Measurements from ENCODE around the gene HNRNPL. TPM values are rescaled to one million over a fixed set of nuclear protein-coding genes. Genes with fewer than 3 reads are reported as not detected.

The HNRNPL gene
- total RNA-seq, 1 experiment from 2014 or later, result 710 TPM

- no peak overlapping the region for H3K27ac ChIP-seq (ENCODE audit: insufficient read length, low read depth, low read length)
- no peaks in the 10 kb centered on the region for H3K4me1 ChIP-seq (ENCODE audit: insufficient read depth, low read length)
- no peak overlapping the region for H3K4me3 Mint-ChIP-seq
- no peaks in the 10 kb centered on the region for H3K9me3 ChIP-seq (ENCODE audit: control insufficient read depth, low read depth, low read length)
- no peak overlapping the region for H2AFZ ChIP-seq (ENCODE audit: low read length)
- no peak overlapping the region for H3T11ph ChIP-seq (ENCODE audit: low read length)
- H3K4ac ChIP-seq (ENCODE audit: low read depth, low read length), result no peak overlapping the region
- no peak for TF ChIP-seq CTCF (conservative IDR thresholded peaks at IDR 0.05)
- no CpG with 5 or more reads among the region's 11 CpGs for WGBS (ENCODE audit: extremely low coverage, insufficient read length, low lambda C conversion rate)
- no peak overlapping the region; a peak in 1 of 7 replicates for H3K27ac Mint-ChIP-seq
- H3K18ac ChIP-seq (ENCODE audit: insufficient read length, low read depth, low read length), result no peak overlapping the region
- H3K14ac ChIP-seq (ENCODE audit: insufficient read depth, low read length), result no peak overlapping the region
- no peak overlapping the region for H2AK5ac ChIP-seq (ENCODE audit: insufficient read length, low read length)
- peaks cover 6% of the 10 kb centered on the region for H3K27me3 Mint-ChIP-seq (ENCODE audit: low read depth)
- H4K91ac ChIP-seq (ENCODE audit: insufficient read length, low read depth, low read length), result no peak overlapping the region
- no peaks in the 10 kb centered on the region; a peak in 1 of 5 replicates for H3K9me3 Mint-ChIP-seq
- H3K23me2 ChIP-seq (ENCODE audit: insufficient read length, low read depth, low read length, poor library complexity, severe bottlenecking), result no peaks in the 10 kb centered on the region
- no peak overlapping the region for H3K56ac ChIP-seq (ENCODE audit: insufficient read length, low read depth, low read length)
- H3K23ac ChIP-seq (ENCODE audit: insufficient read length, low read depth, low read length), result no peak overlapping the region
- H2BK12ac ChIP-seq (ENCODE audit: insufficient read length, low read depth, low read length), result no peak overlapping the region
- H2BK20ac ChIP-seq (ENCODE audit: low read depth, low read length, poor library complexity, severe bottlenecking), result no peak overlapping the region
- H3K9ac ChIP-seq (ENCODE audit: extremely low read depth, insufficient read length, low read length), result no peak overlapping the region
- H3K4me1 Mint-ChIP-seq, result peaks cover 3 to 9% of the 10 kb centered on the region in 2 experiments
- no peaks in the 10 kb centered on the region for H4K20me1 ChIP-seq (ENCODE audit: control insufficient read depth, insufficient read depth, insufficient read length)
- no peak overlapping the region for H4K5ac ChIP-seq (ENCODE audit: insufficient read length, low read depth, low read length)
- H2BK15ac ChIP-seq (ENCODE audit: low read depth, low read length), result no peak overlapping the region
- H2BK120ac ChIP-seq (ENCODE audit: low read depth, low read length, poor library complexity, severe bottlenecking), result no peak overlapping the region
- H4K8ac ChIP-seq (replicated peaks; ENCODE audit: insufficient read length, low read depth, low read length), result no peak overlapping the region
- H3K27me3 ChIP-seq (ENCODE audit: insufficient read depth, low read length), result no peaks in the 10 kb centered on the region
- no peaks in the 10 kb centered on the region for H3K36me3 Mint-ChIP-seq (ENCODE audit: insufficient read depth in 1 of 3, low read depth in 3 of 3)
- H3K79me2 ChIP-seq (ENCODE audit: insufficient read depth, low read length), result no peaks in the 10 kb centered on the region
- no peak overlapping the region for H3K4me2 ChIP-seq (ENCODE audit: insufficient read depth, insufficient read length, low read length)
- no peaks in the 10 kb centered on the region for H3K79me1 ChIP-seq (ENCODE audit: insufficient read depth, low read depth, low read length, poor library complexity, severe bottlenecking)
- no peak for DNase-seq
- H2BK5ac ChIP-seq (ENCODE audit: insufficient read length, low read length), result no peak overlapping the region
These were observed 63.1 kb downstream of the HNRNPL start for GRCh38 chr19:38786572-38787265.

Other genes starting within 250 kb of the HNRNPL start
- gene MAP4K1, start 232.0 kb downstream of the HNRNPL start, total RNA-seq (2021), result 25.7 and 31.1 TPM in 2 replicates
- gene EIF3K, start 230.8 kb downstream of the HNRNPL start, total RNA-seq (2021), result 341 and 345 TPM in 2 replicates
- gene ACTN4, start 202.3 kb downstream of the HNRNPL start, total RNA-seq (2021), result 369 and 386 TPM in 2 replicates
- 10.3 and 10.5 TPM in 2 replicates for gene CAPN12, start 105.5 kb downstream of the HNRNPL start, total RNA-seq (2021)
- 0.92 TPM in 1 of 2 replicates, not detected in the other for gene LGALS7, start 76.5 kb downstream of the HNRNPL start, total RNA-seq (2021)
- 0.90 and 1.4 TPM in 2 replicates for gene LGALS7B, start 60.8 kb downstream of the HNRNPL start, total RNA-seq (2021)
- 0.37 and 0.68 TPM in 2 replicates for gene LGALS4, start 37.0 kb downstream of the HNRNPL start, total RNA-seq (2021)
- 141 and 145 TPM in 2 replicates for gene ECH1, start 18.2 kb downstream of the HNRNPL start, total RNA-seq (2021)
- gene RINL, start 28.3 kb upstream of the HNRNPL start, total RNA-seq (2021), result 6.4 and 7.3 TPM in 2 replicates
- 8.4 and 9.2 TPM in 2 replicates for gene SIRT2, start 49.6 kb upstream of the HNRNPL start, total RNA-seq (2021)
- gene NFKBIB, start 50.0 kb upstream of the HNRNPL start, total RNA-seq (2021), result 33.8 and 36.7 TPM in 2 replicates
- gene CCER2, start 62.2 kb upstream of the HNRNPL start, total RNA-seq (2021), result 0.99 and 1.3 TPM in 2 replicates
- 57.4 and 59.7 TPM in 2 replicates for gene SARS2, start 80.8 kb upstream of the HNRNPL start, total RNA-seq (2021)
- 81.3 and 82.4 TPM in 2 replicates for gene MRPS12, start 81.0 kb upstream of the HNRNPL start, total RNA-seq (2021)
- gene FBXO17, start 125.8 kb upstream of the HNRNPL start, total RNA-seq (2021), result 25.5 and 25.9 TPM in 2 replicates
- gene FBXO27, start 182.6 kb upstream of the HNRNPL start, total RNA-seq (2021), result 14.5 and 16.7 TPM in 2 replicates
- gene ACP7, start 234.4 kb upstream of the HNRNPL start, total RNA-seq (2021), result 0.15 and 0.18 TPM in 2 replicates